CD14-positive monocyte (primary cell): Measurements from ENCODE around the gene ZSWIM1. TPM values are rescaled to one million over a fixed set of nuclear protein-coding genes. Genes with fewer than 3 reads are reported as not detected.

Source experiments
- DNase-seq, 3 donors: peaks; one replicate each; pipeline ENCODE4 v3.0.0-alpha.2; 2011 to 2022
- H2AFZ ChIP-seq: 2 replicates; pipeline ENCODE4 v1.6.0; 2012; ENCODE audit warnings: mild to moderate bottlenecking, low read depth, low read length, inconsistent platforms; ENCODE audit not compliant: insufficient read depth, poor library complexity, severe bottlenecking
- H3K27ac ChIP-seq, 2 donors: 1 replicate in 1 of 2; 2 replicates in 1 of 2; pipeline ENCODE4 v1.5.1; 2012 to 2013; ENCODE audit warnings: low read length in 2 of 2, control low read depth in 1 of 2, inconsistent platforms in 1 of 2, low read depth in 1 of 2, mild to moderate bottlenecking in 1 of 2
- H3K27me3 ChIP-seq, 2 donors: one replicate each; pipeline versions ENCODE4 v1.6.0 to v1.6.1; 2011 to 2013; ENCODE audit warnings: low read length in 2 of 2; ENCODE audit not compliant: control insufficient read depth in 2 of 2, insufficient read depth in 2 of 2
- H3K36me3 ChIP-seq, 2 donors: replicated peaks in 1 of 2; 1 replicate in 1 of 2; 2 replicates in 1 of 2; pipeline versions ENCODE4 v1.5.1 to v1.6.1; 2012 to 2013; ENCODE audit warnings: low read length in 2 of 2, control low read depth in 1 of 2, inconsistent platforms in 1 of 2, mild to moderate bottlenecking in 1 of 2; ENCODE audit not compliant: insufficient read depth in 2 of 2, control insufficient read depth in 1 of 2
- H3K4me1 ChIP-seq, 2 donors: 1 replicate in 1 of 2; 2 replicates in 1 of 2; pipeline versions ENCODE4 v1.5.1 to v1.6.1; 2012 to 2013; ENCODE audit warnings: low read length in 2 of 2, control low read depth in 1 of 2, inconsistent platforms in 1 of 2, mild to moderate bottlenecking in 1 of 2, moderate library complexity in 1 of 2; ENCODE audit not compliant: insufficient read depth in 2 of 2, control insufficient read depth in 1 of 2
- H3K4me2 ChIP-seq: replicated peaks from 2 replicates; pipeline ENCODE3; 2012; ENCODE audit warnings: low read length, moderate library complexity, mild to moderate bottlenecking; ENCODE audit not compliant: poor library complexity, severe bottlenecking; ENCODE audit errors: extremely low read depth
- H3K4me3 ChIP-seq, 3 experiments: fragments of 200-600 bp in 1 of 3; sonication (generic) in 1 of 3; replicated peaks in 1 of 3; 1 replicate in 2 of 3; 2 replicates in 1 of 3; pipeline ENCODE4 v1.5.1; 2011 to 2013; ENCODE audit warnings: low read length in 3 of 3, mild to moderate bottlenecking in 3 of 3, control low read depth in 2 of 3, low read depth in 2 of 3, inconsistent platforms in 1 of 3, moderate library complexity in 1 of 3
- H3K79me2 ChIP-seq: 2 replicates; pipeline ENCODE4 v1.6.0; 2012; ENCODE audit warnings: mild to moderate bottlenecking, control low read depth, inconsistent platforms, low read length, moderate library complexity; ENCODE audit not compliant: insufficient read depth
- H3K9ac ChIP-seq: 2 replicates; pipeline ENCODE4 v1.6.0; 2017; ENCODE audit warnings: low read length, mild to moderate bottlenecking; ENCODE audit not compliant: insufficient read depth, poor library complexity, severe bottlenecking
- H3K9me3 ChIP-seq, 2 donors: replicated peaks in 1 of 2; 1 replicate in 1 of 2; 2 replicates in 1 of 2; pipeline versions ENCODE4 v1.5.1 to v1.6.1; 2012 to 2013; ENCODE audit warnings: low read length in 2 of 2, control low read depth in 1 of 2; ENCODE audit not compliant: control insufficient read depth in 1 of 2, insufficient read depth in 1 of 2
- H4K20me1 ChIP-seq: 2 replicates; pipeline ENCODE4 v1.6.0; 2012; ENCODE audit warnings: mild to moderate bottlenecking, low read length, control low read depth, moderate library complexity; ENCODE audit not compliant: insufficient read depth
- H3K27ac Mint-ChIP-seq, 7 donors: one replicate each; pipeline ENCODE4 v1.8.0; 2020; ENCODE audit warnings: mild to moderate bottlenecking in 7 of 7, mixed read lengths in 7 of 7, moderate library complexity in 6 of 7, inconsistent platforms in 2 of 7
- H3K27me3 Mint-ChIP-seq, 3 donors: one replicate each; pipeline ENCODE4 v1.8.0; 2021 to 2022; ENCODE audit warnings: low read depth in 3 of 3, mild to moderate bottlenecking in 3 of 3, mixed read lengths in 3 of 3, moderate library complexity in 3 of 3, inconsistent platforms in 1 of 3
- H3K36me3 Mint-ChIP-seq, 2 donors: one replicate each; pipeline ENCODE4 v1.8.0; 2020; ENCODE audit warnings: mixed read lengths in 2 of 2, inconsistent platforms in 1 of 2, mild to moderate bottlenecking in 1 of 2
- H3K4me1 Mint-ChIP-seq: one replicate; pipeline ENCODE4 v1.8.0; 2020; ENCODE audit warnings: mild to moderate bottlenecking, mixed read lengths
- H3K4me3 Mint-ChIP-seq, 2 donors: one replicate each; pipeline ENCODE4 v1.8.0; 2020; ENCODE audit warnings: mild to moderate bottlenecking in 2 of 2, mixed read lengths in 2 of 2, moderate library complexity in 1 of 2
- H3K9me3 Mint-ChIP-seq, 7 donors: one replicate each; pipeline ENCODE4 v1.8.0; 2020 to 2022; ENCODE audit warnings: mixed read lengths in 7 of 7, mild to moderate bottlenecking in 6 of 7, moderate library complexity in 6 of 7, inconsistent platforms in 2 of 7
- CTCF ChIP-seq: fragments of 200-600 bp; IDR thresholded peaks from one replicate; pipeline ENCODE4 v1.8.0; 2022; ENCODE audit warnings: antibody characterized with exemption, mild to moderate bottlenecking
- WGBS: methylation state at CpG from one replicate; pipeline ENCODE4 v1.1.5; 2013; ENCODE audit warnings: missing lambda C conversion rate; ENCODE audit not compliant: insufficient coverage; 5-methylcytosine and 5-hydroxymethylcytosine counted together
- intact Hi-C, 2 donors: fragments of 100-400 bp; cut with micrococcal nuclease; formaldehyde crosslinking; loops; one replicate each; pipeline versions ENCODE4 v1.15.0 to v1.15.1; 2023
- polyA plus RNA-seq, 3 donors: library from polyadenylated mRNA; depleted of rRNA in 1 of 3; unstranded in 2 of 3; stranded (reverse) in 1 of 3; fragments of 300-500 nt in 2 of 3; fragments of >200 nt in 1 of 3; fragmentation: Illumina TruSeq in 2 of 3; gene quantifications; 1 replicate in 2 of 3; 2 replicates in 1 of 3; pipeline ENCODE4 v1.2.3, GENCODE V29; 2012 to 2021

ZSWIM1 gene
- polyA plus RNA-seq, 3 donors: 2.5 to 2.6 (median 2.5) TPM

GRCh38 chr20:45896641-45897161, 15.7 kb downstream of the ZSWIM1 start:
- Histone ChIP-seq H2AFZ (no peak overlapping the region), H3K4me3 (no peak overlapping the region), H3K9me3 (no peaks in the 10 kb centered on the region), H4K20me1 (peaks cover 45% of the 10 kb centered on the region), H3K4me1 (peaks cover 22 to 26% of the 10 kb centered on the region in 2 donors), H3K4me2 (no peak overlapping the region), H3K79me2 (peaks cover 35% of the 10 kb centered on the region), H3K36me3 (peaks cover 57 to 67% of the 10 kb centered on the region in 2 donors), H3K27me3 (no peaks in the 10 kb centered on the region), H3K27ac (peak overlapping the region in 1 of 2 donors; percentile 6), H3K9ac (no peak overlapping the region)
- H3K4me1 Mint-ChIP-seq: peaks cover 24% of the 10 kb centered on the region
- H3K27ac Mint-ChIP-seq: peak overlapping the region in 2 of 7 donors; percentile 36 to 43
- H3K36me3 Mint-ChIP-seq: peaks cover 59 to 69% of the 10 kb centered on the region in 2 donors
- TF ChIP-seq CTCF: no peak
- 97% methylated on average over 7 of the region's 14 CpGs for WGBS
- no peaks in the 10 kb centered on the region for H3K27me3 Mint-ChIP-seq
- H3K9me3 Mint-ChIP-seq: peaks cover 0 to 3% (median 0%) of the 10 kb centered on the region in 7 donors
- DNase-seq: no peak
- intact Hi-C loops: no loop called here
- H3K4me3 Mint-ChIP-seq: no peak overlapping the region

GRCh38 chr20:45897289-45897688, 16.3 kb downstream of the ZSWIM1 start:
- Histone ChIP-seq H2AFZ (no peak overlapping the region), H3K27me3 (no peaks in the 10 kb centered on the region), H3K4me2 (no peak overlapping the region), H3K9me3 (no peaks in the 10 kb centered on the region), H4K20me1 (peaks cover 45% of the 10 kb centered on the region), H3K36me3 (peaks cover 57 to 67% of the 10 kb centered on the region in 2 donors), H3K9ac (no peak overlapping the region), H3K79me2 (peaks cover 29% of the 10 kb centered on the region), H3K4me3 (no peak overlapping the region), H3K27ac (no peak overlapping the region), H3K4me1 (peaks cover 16 to 20% of the 10 kb centered on the region in 2 donors)
- H3K4me1 Mint-ChIP-seq: peaks cover 18% of the 10 kb centered on the region
- no peak for TF ChIP-seq CTCF
- peaks cover 59 to 69% of the 10 kb centered on the region in 2 donors for H3K36me3 Mint-ChIP-seq
- no CpG with 5 or more reads among the region's 2 CpGs for WGBS
- intact Hi-C loops: no loop called here
- no peak overlapping the region for H3K4me3 Mint-ChIP-seq
- DNase-seq: no peak
- H3K27ac Mint-ChIP-seq: peak overlapping the region in 2 of 7 donors; percentile 35 to 36
- peaks cover 0 to 3% (median 0%) of the 10 kb centered on the region in 7 donors for H3K9me3 Mint-ChIP-seq
- no peaks in the 10 kb centered on the region for H3K27me3 Mint-ChIP-seq
